ENCODE results near the gene HLA-DPA1.

Gene HLA-DPA1

DNA sequence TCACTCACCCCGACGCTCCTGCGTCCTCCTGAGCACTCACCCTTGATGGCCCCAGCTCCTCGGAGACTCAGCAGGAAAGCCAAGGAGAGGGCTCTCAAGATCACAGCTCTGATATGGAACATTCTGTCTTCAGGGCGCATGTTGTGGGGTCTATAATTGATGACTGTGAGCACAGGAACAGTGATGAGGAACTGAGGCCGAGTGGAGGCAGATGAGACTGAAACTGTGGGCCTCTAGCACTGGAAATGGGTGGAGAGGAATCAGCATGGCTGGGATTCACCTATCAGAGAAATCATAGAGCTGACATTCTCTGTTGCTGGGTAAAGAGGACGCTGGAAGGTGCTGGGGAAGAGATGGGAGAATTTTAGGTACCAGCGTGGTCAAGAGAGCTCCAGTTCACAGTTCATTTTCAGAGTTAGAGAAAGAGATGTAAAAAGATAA lies at the start of gene HLA-DPA1:
TSS of gene HLA-DPA1 (minus strand) at position 219 of the 441 bp plus-strand sequence.
- H3K36me3 ChIP-seq (ENCODE audit: insufficient read depth, low read length): no peaks in the 10 kb centered on the region
- H3K4me1 ChIP-seq (ENCODE audit: insufficient read depth, low read length): no peaks in the 10 kb centered on the region
- H3K9me3 ChIP-seq (ENCODE audit: control insufficient read depth, insufficient read depth, low read length): no peaks in the 10 kb centered on the region
- H3K9ac ChIP-seq (ENCODE audit: low read depth, low read length): no peak within 1 kb of the TSS

DNA sequence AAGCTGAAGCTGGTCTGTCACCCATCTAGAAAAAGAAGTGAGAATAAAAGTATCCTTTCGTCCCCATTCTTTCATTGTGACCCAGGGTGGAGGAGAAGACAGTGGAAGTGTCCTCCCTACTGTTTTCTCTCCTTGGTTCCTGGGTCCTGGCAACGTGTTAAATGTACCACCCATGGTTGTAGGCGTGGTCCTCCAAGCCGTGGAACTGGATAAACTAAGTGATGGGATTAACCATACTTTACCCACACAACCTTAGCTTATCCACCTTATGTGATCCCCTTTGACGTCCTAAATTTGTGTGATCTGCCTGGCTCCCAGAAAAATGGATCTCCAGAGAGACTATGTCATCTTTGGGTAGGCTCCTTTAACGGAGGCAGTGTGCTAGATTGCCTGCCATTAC lies 49.7 kb upstream of the HLA-DPA1 start:
- Histone ChIP-seq H3K9ac (ENCODE audit: low read depth, low read length) (no peak overlapping the region), H3K4me1 (ENCODE audit: insufficient read depth, low read length) (peaks cover 28% of the 10 kb centered on the region; the same call in 1 of the 2 replicates), H3K36me3 (ENCODE audit: insufficient read depth, low read length) (no peaks in the 10 kb centered on the region), H3K9me3 (ENCODE audit: control insufficient read depth, insufficient read depth, low read length) (peaks cover 7% of the 10 kb centered on the region; the same call in 1 of the 2 replicates)

DNA sequence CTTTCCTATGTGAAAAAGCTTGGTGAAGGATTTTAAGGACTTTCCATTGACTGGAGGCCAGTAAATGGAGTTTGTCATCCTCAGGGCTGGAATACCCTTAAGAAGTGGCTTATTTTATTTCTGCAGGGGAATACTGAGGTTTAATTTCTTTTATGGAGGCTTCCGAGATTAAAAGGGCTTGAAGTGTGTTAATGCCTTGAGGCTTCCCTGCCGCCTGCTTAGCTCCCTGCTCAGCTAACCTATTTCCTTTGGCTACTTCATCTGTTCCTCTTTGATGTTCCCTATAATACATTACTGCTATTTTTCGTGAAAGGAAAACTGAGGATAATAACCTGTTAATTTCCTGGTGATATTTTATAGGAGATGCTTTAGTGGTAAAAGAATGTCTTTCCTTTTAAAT lies 46.6 kb upstream of the HLA-DPA1 start:
- H3K36me3 ChIP-seq (ENCODE audit: insufficient read depth, low read length): no peaks in the 10 kb centered on the region
- peaks cover 21% of the 10 kb centered on the region; the same call in 1 of the 2 replicates for H3K4me1 ChIP-seq (ENCODE audit: insufficient read depth, low read length)
- H3K9ac ChIP-seq (ENCODE audit: low read depth, low read length): no peak overlapping the region
- peaks cover 7% of the 10 kb centered on the region; the same call in 1 of the 2 replicates for H3K9me3 ChIP-seq (ENCODE audit: control insufficient read depth, insufficient read depth, low read length)

DNA sequence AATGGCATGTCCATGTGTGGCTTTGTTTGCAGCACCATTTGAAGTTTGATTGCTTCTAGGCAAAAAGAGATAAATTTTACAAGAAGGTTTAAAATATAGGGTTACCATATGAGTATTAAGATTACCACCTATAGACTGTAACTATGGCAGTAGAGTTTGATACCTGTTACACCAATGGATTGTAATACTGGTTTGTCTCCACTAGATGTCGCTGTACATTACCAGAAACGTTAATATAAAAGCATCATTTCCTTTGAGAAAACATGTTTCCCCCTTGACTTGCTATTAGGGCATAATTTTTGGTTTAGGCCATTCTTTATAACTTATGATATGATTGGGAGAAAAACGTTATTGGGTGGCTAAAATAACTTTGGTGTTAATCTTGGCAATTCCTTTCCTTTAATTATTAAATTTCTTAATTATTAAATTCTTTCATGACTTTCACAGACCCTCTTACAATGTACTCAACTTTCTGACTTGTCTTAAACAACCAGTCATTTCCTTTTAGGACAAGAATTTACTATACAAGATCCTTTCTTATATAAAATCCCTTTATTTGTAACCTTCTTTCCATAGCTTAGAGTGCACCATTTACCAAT lies 45.2 kb upstream of the HLA-DPA1 start:
- Histone ChIP-seq H3K9me3 (ENCODE audit: control insufficient read depth, insufficient read depth, low read length) (peaks cover 3% of the 10 kb centered on the region; the same call in 1 of the 2 replicates), H3K36me3 (ENCODE audit: insufficient read depth, low read length) (no peaks in the 10 kb centered on the region), H3K9ac (ENCODE audit: low read depth, low read length) (peak overlapping the region; percentile 52), H3K4me1 (ENCODE audit: insufficient read depth, low read length) (peaks cover 16% of the 10 kb centered on the region; the same call in 1 of the 2 replicates)

DNA sequence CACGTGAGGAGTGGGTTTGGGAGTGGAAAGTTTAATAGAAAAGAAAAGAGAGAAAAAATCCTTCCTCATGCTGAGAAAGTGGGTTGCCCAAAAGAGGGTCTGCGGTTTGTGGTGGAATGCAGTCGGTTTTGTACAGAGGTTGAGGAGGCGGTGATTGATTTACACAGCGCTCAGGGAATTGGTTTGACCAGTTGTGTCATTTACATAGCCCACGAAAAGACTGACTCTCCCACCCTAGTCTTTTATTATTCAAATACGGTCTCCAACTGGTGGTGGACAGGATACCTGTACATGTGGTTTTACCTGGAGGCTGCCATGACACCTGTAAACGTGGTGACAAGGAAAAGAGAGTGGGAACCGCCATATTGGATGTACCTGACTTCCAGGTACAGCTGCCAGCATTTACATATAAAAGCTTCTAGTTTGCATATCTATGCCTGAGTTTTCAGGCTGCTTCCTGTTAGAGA lies 44.4 kb upstream of the HLA-DPA1 start:
- Histone ChIP-seq H3K9ac (ENCODE audit: low read depth, low read length) (peak overlapping the region; percentile 52), H3K4me1 (ENCODE audit: insufficient read depth, low read length) (peaks cover 16% of the 10 kb centered on the region; the same call in 1 of the 2 replicates), H3K9me3 (ENCODE audit: control insufficient read depth, insufficient read depth, low read length) (no peaks in the 10 kb centered on the region), H3K36me3 (ENCODE audit: insufficient read depth, low read length) (no peaks in the 10 kb centered on the region)

DNA sequence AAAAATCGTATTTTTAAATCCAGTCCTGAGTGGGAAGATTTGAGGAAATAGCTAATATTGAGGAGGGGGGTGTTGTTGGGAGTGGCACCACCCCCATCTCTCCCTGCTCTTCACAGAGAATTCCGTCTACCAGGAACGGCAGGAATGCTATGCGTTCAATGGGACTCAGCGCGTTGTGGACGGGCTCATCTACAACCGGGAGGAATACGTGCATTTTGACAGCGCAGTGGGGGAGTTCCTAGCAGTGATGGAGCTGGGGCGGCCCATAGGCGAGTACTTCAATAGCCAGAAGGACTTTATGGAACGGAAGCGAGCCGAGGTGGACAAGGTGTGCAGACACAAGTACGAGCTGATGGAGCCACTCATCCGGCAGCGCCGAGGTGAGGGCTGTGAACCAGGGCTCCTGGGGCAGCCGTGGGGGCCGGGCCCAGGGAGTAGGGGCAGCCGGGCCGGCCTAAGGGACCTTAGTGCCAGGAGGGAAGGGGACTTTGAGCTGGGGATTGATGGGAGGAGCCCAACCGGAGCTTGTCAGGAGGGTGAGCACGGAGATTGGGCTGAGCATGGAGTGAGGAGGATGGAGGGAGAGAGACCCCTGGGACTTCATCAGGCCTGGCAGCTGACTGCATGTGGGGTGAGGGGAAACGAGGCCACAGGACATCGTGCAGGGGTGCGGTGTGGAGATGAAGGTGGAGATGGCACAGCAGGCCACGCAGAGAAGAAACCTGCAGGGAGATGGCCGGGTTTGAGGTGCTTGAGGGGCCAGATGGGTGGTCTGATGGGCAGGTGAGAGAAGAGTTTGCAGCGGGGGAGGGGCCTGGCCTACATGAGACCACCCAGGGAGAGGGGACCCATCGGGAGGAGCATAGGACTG lies 43.6 kb upstream of the HLA-DPA1 start:
- H3K36me3 ChIP-seq (ENCODE audit: insufficient read depth, low read length): no peaks in the 10 kb centered on the region
- H3K9me3 ChIP-seq (ENCODE audit: control insufficient read depth, insufficient read depth, low read length): no peaks in the 10 kb centered on the region
- peaks cover 16% of the 10 kb centered on the region; the same call in 1 of the 2 replicates for H3K4me1 ChIP-seq (ENCODE audit: insufficient read depth, low read length)
- H3K9ac ChIP-seq (ENCODE audit: low read depth, low read length): peak overlapping the region; percentile 52

DNA sequence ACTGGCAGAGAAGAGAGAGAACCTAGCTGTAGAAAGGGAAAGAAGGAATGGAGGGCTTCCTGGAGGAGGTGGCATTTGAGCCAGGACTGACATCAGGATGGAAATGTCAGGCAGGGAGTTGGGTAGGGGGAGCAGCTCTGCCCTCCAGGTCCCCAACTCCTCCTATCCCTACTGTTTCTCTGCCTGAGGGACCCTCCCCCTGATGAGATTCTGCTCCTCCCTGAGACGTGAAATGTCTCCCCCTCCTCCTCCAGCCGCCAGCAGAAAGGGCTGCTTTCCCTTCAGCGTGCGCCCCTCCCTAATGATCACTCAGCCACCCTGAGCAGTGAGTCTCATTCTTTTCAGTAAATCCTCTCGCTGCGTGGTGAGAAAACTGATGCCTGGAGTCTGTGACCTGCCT lies 43.0 kb upstream of the HLA-DPA1 start:
- H3K36me3 ChIP-seq (ENCODE audit: insufficient read depth, low read length): no peaks in the 10 kb centered on the region

DNA sequence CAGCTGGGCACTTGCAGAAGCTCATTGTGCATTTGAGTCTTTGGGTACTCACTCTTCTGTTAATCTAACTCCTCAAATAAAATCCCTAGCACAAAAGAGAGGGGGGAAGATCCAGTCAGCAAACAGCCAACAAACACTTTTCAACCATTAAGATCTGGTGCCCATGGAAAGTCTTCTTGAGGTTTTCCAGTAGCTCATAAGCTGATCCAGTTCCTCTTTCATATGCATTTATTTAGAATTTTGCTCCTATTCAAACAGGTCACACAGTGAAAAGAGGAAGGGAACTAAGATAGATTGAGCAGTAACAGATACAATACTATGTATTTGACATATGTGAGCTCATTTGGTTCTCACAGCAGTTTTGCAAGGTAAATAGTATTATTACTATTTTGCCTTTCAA lies 41.0 kb upstream of the HLA-DPA1 start:
- Histone ChIP-seq H3K36me3 (ENCODE audit: insufficient read depth, low read length) (no peaks in the 10 kb centered on the region), H3K9ac (ENCODE audit: low read depth, low read length) (no peak overlapping the region), H3K4me1 (ENCODE audit: insufficient read depth, low read length) (peaks cover 5% of the 10 kb centered on the region; the same call in 1 of the 2 replicates), H3K9me3 (ENCODE audit: control insufficient read depth, insufficient read depth, low read length) (no peaks in the 10 kb centered on the region)

More for the DNA sequence above, 43.0 kb upstream of the HLA-DPA1 start:
- Histone ChIP-seq H3K9me3 (ENCODE audit: control insufficient read depth, insufficient read depth, low read length) (no peaks in the 10 kb centered on the region), H3K4me1 (ENCODE audit: insufficient read depth, low read length) (peaks cover 16% of the 10 kb centered on the region; the same call in 1 of the 2 replicates), H3K9ac (ENCODE audit: low read depth, low read length) (peak overlapping the region; percentile 52)

DNA sequence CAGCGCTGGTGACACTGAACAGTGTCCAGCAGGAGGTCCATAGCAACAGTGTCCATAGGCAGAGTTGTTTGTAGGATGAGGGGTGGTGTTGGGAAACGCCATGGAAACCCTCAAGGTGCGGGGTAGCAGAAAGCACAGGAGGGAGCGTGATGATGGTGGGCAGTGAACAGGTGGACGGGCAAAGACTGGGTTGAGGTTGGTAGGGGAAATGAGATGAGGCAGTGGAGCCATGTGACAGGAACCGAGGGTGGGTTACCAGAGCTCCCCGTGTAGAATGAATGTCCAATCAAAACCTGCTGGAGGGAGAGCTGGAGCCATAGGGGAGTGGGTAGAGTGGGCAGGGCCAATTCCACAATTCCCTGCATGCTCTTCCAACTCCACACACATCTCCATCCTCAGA lies 40.3 kb upstream of the HLA-DPA1 start:
- H3K36me3 ChIP-seq (ENCODE audit: insufficient read depth, low read length): no peaks in the 10 kb centered on the region
- H3K9ac ChIP-seq (ENCODE audit: low read depth, low read length): no peak overlapping the region
- H3K4me1 ChIP-seq (ENCODE audit: insufficient read depth, low read length): no peaks in the 10 kb centered on the region
- H3K9me3 ChIP-seq (ENCODE audit: control insufficient read depth, insufficient read depth, low read length): no peaks in the 10 kb centered on the region

DNA sequence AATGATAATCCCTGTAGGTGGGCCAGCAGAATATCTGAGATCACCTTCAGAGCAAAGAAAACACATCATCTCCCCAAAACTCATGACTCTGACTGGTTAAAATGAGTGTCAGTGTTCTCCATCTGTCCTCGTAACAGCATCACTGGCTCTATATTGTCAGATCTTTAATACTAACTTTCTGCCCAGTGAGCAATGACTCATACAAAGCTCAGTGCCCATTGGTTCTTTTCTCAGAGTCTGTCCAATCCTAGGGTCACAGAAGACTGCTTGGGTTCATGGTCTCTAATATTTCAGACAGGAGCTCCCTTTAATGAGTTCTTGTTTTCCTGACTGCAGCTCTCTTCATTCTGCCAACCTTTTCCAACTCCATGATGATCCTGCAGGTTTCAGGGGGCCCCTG lies 38.7 kb upstream of the HLA-DPA1 start:
- Histone ChIP-seq H3K9ac (ENCODE audit: low read depth, low read length) (no peak overlapping the region), H3K9me3 (ENCODE audit: control insufficient read depth, insufficient read depth, low read length) (no peaks in the 10 kb centered on the region), H3K36me3 (ENCODE audit: insufficient read depth, low read length) (no peaks in the 10 kb centered on the region), H3K4me1 (ENCODE audit: insufficient read depth, low read length) (no peaks in the 10 kb centered on the region)

DNA sequence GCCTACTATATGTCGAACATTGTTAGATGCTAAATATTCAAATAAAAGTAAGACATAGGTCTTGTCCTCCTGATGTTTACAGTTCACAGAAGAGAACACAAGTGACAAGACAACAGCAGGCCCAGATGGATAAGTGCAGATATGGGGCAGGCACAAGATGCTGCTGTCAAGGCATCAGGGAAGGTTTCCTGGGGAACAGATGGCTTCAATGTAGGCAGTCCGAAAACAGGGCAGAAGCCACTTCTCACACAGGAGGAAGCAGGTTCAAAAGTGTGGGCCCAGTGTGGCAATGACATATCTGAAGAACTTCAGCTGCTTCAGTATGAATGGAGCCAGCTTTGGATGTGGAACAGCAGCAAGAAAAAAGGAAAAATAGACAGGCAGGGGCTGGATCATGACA lies 34.9 kb upstream of the HLA-DPA1 start:
- H3K9me3 ChIP-seq (ENCODE audit: control insufficient read depth, insufficient read depth, low read length): no peaks in the 10 kb centered on the region
- H3K36me3 ChIP-seq (ENCODE audit: insufficient read depth, low read length): no peaks in the 10 kb centered on the region
- H3K4me1 ChIP-seq (ENCODE audit: insufficient read depth, low read length): no peaks in the 10 kb centered on the region
- H3K9ac ChIP-seq (ENCODE audit: low read depth, low read length): no peak overlapping the region

DNA sequence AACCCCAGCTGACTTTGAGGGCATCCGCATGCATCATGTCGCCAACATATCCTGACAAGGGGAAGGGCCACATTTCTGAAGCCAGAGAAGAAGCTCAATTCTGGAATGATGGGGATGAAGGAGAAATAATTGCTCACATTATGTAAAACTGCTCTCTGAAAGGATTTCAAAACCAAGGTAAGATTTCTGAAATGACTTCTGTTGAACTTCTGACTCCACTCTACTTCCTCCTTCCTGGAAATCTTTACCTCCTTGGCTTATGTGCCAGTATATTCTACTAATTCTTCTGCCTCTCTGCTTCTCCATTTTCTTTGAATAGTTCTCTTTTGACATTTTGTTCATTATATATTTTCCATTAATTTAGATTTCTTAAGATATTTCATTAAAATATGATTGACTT lies 34.2 kb upstream of the HLA-DPA1 start:
- H3K4me1 ChIP-seq (ENCODE audit: insufficient read depth, low read length): no peaks in the 10 kb centered on the region
- H3K9me3 ChIP-seq (ENCODE audit: control insufficient read depth, insufficient read depth, low read length): no peaks in the 10 kb centered on the region
- no peaks in the 10 kb centered on the region for H3K36me3 ChIP-seq (ENCODE audit: insufficient read depth, low read length)
- no peak overlapping the region for H3K9ac ChIP-seq (ENCODE audit: low read depth, low read length)

DNA sequence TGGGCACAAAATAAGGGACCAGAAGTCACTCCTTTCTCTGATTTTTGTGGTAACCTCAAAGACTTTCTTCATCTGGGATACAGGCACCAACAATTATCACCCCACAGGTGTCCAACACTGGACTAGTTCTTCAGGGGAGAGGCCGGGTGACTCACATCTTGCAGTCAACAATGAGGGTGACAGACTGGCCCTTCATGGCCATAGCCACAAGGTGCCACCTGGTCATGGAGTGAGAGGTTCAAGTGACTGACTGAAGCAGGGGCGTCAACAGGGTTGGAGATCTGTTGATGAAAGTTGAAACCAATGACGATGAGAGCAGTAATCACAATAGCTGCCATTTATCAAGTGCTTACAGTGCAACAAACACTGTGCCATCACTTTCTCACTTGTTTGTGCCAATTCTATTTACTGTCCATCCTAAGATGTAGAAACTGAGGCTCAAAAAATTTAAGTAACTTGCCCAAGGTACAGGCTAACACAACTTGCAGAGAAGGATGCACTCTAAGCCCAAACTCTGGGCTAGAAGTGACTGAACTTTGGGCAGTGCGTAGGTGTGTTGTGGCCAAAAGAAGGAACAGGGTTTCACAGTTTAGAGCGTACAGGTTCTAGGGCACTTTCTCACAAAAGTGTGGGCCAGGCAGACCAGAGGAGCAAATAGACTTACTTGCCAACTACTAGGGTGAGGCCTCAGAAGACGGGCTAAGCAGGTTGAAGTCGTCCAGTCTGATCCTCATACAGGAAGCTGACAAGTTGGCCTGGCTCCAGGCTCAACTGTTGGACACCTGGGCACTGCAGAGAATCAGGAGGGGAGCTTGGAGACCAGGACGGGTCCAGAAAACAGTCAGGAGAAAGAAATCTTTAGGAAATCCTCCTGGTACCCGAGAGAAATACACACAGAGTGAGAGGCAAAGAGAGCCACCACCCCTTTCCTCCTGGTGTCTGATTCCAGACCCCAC lies 32.7 kb upstream of the HLA-DPA1 start:
- Histone ChIP-seq H3K36me3 (ENCODE audit: insufficient read depth, low read length) (no peaks in the 10 kb centered on the region), H3K4me1 (ENCODE audit: insufficient read depth, low read length) (no peaks in the 10 kb centered on the region), H3K9me3 (ENCODE audit: control insufficient read depth, insufficient read depth, low read length) (peaks cover 5% of the 10 kb centered on the region; the same call in 1 of the 2 replicates), H3K9ac (ENCODE audit: low read depth, low read length) (no peak overlapping the region)

DNA sequence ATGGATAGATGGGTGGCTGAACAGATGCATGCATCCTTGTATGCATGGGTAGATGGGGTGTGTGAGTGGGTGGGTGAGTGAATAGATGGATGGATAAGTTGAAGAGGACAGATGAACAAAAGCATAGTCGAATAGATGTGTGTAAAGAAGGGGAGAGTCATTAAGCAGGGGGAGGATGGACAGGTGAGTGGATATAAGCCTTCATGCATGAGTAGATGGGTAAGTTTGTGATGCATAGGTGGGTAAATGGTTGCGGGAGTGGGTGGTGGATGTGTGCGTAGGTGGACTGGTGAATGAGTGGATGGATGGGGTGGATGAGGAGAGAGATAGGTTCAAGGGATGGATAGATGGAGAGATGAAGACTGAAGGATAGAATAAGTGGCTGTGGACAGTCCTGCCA lies 31.9 kb upstream of the HLA-DPA1 start:
- no peaks in the 10 kb centered on the region for H3K36me3 ChIP-seq (ENCODE audit: insufficient read depth, low read length)
- no peaks in the 10 kb centered on the region for H3K4me1 ChIP-seq (ENCODE audit: insufficient read depth, low read length)
- peaks cover 5% of the 10 kb centered on the region for H3K9me3 ChIP-seq (ENCODE audit: control insufficient read depth, insufficient read depth, low read length)
- no peak overlapping the region for H3K9ac ChIP-seq (ENCODE audit: low read depth, low read length)

All from ES-I3 (cell line).